Fibroblast of skin of right biceps (primary cell): Measurements from ENCODE around the gene GATB.
A peak's percentile ranks its signal among the peaks of the same experiment; 100 is the strongest.

Source experiments
- DNase-seq: peaks from one replicate; pipeline ENCODE4 v3.0.0-alpha.2; 2013

The GATB gene, protein sequence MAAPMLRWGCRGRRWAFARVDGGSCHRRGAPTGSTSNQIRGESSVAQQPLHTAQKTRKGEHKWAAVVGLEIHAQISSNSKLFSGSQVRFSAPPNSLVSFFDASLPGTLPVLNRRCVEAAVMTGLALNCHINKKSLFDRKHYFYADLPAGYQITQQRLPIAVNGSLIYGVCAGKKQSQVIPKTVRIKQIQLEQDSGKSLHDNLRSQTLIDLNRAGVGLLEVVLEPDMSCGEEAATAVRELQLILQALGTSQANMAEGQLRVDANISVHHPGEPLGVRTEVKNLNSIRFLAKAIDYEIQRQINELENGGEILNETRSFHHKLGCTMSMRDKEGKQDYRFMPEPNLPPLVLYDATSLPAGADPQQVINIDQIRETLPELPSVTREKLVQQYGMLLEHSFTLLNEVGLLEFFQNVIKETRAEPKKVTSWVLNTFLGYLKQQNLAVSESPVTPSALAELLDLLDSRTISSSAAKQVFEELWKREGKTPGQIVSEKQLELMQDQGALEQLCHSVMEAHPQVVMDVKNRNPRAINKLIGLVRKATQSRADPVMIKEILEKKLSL

DNA sequence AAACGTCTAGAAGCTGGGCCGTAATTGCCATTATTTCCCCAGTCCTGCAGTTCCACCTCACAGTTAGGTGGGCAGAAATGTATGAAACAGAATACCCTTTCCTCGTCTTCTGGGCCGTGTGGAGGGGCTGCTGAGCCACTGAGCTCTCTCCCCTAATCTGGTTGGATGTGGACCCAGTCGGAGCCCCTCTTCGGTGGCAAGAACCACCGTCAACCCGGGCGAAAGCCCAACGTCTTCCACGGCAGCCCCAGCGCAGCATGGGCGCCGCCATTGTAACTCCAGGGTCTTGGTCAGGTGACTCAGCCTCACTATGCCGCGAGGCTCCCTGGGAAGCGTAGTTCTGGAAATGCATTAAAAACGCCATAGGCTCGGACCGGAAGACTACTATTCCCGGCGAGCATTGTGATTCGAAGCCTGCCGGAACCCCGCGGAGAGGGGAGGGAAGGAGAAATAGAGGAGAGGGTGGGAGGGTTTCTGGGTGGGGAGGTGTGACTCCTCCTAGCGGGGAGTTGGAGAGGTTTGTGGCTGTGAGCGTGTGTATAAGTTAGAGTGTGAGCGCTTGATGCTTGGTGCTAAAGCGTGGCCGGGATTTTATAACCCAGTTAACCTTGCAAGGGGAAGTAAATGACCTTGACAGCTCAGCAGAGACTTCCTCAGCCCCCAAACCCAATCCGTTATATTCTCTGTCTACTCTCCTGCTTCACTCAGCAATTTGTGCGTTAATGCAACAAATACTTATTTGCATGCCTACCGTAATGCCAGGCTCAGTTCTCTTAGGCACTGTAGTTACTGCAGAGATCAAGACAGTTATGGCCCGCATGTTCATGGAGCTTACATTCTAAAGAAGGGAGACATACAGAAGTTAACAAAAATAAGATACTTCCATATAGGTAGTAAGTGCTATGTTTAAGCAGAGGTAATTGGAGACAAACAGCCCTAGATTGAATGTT lies at the start of gene GATB:
TSS of gene GATB (minus strand) at position 296 of the 950 bp plus-strand sequence. CDS start at position 271, 25 bp downstream.
- DNase-seq = peak; percentile 97

- DNase-seq = no peak
Measured at GRCh38 chr4:151810476-151810875, 49.7 kb upstream of the GATB start.

- DNase-seq = no peak
Measured at GRCh38 chr4:151809716-151810115, 48.9 kb upstream of the GATB start.

- DNase-seq = no peak
Measured at GRCh38 chr4:151808542-151808941, 47.7 kb upstream of the GATB start.

GRCh38 chr4:151808120-151808529 lies 47.3 kb upstream of the GATB start:
- no peak for DNase-seq

DNA sequence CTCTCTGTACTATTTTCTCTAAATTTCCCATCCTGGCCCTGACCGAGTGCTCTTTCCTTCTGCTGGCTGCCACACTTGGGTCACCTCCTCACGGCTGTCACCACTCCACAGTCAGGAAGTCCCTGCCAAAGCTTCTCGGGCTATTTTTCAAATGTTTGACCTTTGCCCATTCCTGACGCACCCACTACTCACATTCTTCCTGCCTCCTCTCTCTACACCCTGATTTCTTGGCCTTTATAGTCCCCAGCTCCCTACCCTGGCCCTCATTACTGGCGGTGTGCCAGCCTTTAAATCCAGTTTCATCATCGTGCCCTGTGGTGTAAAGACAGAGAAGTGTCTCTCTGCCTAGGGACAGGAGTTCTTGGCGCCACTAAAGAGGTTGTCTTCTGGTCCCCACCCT lies 46.4 kb upstream of the GATB start:
- DNase-seq = peak; percentile 17

DNA sequence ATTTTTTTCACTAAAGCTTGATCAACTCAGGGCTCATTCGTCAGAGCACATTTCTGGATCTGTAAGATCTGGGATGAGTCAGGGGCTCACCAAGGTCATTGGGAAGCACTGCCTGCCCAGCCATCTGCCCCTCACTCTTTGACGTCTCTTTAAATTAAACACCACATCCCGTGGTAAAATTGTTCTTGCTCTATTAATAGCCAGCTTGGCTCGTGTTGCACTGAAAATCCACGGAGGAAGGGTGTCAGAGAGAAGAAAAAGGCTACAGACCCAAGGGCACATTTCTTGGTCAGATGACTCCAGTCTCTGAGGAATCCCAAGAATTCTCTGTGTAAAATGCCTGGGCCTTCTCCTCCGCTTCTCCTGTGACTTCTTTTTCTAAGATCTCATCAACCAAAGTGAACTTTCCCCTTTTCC lies 45.7 kb upstream of the GATB start:
- peak; percentile 77 for DNase-seq

DNA sequence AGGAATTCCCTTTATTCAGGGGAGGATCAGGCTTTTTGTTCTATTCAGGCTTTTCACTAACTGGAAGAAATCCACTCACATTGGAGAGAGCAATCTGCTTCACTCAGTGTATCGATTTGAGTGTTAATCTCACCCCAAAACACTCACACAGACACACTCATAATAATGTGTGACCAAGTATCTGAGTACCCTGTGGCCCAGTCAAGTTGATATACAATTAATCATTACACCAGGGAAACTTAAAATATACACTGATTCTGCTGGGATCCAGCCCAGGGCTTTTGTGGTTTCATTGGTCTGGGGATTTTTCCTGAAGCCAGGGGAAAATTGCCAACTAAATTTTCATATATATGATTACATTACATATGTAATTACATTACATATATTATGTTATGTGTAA lies 44.0 kb upstream of the GATB start:
- DNase-seq = peak; percentile 25

- no peak for DNase-seq
Measured at GRCh38 chr4:151804086-151804630, 43.4 kb upstream of the GATB start.

DNA sequence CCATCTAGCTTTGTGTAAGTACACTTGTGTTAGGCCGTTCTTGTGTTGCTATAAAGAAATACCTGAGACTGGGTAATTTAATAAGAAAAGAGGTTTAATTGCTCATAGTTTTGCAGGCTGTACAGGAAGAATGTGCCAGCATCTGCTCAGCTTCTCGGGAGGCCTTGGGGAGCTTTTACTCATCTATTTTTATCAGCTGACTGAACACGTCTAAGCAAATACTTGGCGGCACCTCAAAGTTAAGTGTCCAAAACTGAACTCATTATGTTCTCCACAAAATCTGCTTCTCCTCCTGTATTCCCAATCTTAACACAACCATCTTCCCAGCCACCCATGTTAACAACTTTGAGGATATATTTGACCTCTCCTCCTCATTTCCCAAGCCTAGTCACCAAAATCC lies 42.4 kb upstream of the GATB start:
- no peak for DNase-seq

- peak; percentile 40 for DNase-seq
Measured at GRCh38 chr4:151801547-151802516, 41.0 kb upstream of the GATB start.

DNA sequence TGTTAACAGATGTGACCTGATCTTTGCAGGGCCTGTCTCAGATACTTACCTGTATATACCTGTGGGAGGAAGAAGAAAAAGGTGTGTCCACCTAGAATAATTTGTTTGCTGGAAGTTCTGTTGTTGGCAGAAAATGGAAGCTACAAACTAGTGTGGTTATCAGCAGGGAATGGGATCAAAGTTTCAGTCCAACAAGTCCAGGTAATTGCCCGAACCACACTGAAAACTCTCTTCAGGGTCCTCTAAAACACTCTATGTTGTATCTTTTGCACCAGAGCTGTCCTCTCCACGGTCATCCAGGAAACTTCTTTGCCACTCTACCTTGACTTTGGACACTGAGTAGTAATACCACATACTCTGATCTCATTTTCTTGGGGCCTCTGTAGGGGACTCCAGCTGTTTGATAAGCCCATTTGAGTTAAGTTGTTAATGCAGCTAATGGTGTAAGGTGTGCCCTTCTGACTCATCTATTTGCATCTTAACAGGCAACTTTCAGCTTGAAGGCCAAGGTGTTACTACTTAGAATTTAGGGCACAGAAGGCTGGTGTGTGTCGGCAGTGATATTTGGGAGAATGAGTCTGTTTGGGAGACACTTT lies 38.7 kb upstream of the GATB start:
- no peak for DNase-seq

DNA sequence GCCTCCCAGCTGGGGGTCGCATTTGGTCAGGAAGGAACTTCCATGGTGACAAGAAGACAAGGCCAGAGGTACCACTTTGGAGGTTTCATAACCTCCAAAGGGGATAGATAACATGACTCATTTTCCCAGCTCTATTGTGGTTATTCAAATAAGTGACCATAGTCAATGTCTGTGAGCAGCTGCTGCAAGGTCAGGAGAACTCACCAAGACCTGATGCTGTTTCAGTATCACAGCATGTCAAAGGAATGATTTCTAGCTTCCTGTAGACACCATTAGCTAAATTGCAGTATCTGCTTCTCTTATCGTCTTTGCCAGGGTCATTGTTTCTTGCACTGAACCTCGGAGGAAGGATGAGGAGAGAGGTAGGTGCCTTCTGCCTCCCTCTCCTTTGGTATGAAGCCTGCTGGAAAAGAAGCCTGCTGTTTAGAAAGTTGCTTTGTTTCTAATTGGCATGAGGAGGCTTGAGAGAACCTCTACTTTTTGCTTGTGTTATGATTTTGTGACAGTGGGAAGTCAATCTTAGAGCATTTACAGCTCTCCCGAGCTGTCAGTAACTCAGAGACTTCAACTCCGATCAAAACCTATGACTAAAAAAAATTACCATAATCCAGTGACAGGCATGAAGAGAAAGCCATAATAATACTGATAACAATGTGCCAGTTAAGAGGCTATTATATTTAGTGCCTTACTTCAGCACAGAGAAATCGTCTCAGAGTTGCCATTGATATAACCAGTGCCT lies 38.0 kb upstream of the GATB start:
- DNase-seq = no peak

DNA sequence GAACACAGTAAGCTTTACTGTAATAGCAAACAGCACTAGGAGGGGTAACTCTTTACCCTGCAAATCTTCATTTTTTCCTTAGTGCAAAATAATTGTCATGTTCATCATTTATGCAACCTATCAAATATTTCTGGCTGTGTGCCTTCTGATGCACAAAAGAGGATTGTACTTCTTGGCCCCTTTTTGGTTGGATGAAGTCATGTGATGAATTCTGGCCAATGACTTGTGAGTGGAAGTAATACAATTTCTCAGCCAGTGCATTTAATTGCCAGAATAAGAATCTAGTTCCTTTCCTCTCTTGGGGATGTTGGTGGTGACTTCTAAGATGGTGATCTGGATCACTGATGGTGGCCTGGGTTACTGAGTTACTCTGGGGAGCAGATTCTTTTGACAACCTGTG lies 37.0 kb upstream of the GATB start:
- DNase-seq = no peak

DNA sequence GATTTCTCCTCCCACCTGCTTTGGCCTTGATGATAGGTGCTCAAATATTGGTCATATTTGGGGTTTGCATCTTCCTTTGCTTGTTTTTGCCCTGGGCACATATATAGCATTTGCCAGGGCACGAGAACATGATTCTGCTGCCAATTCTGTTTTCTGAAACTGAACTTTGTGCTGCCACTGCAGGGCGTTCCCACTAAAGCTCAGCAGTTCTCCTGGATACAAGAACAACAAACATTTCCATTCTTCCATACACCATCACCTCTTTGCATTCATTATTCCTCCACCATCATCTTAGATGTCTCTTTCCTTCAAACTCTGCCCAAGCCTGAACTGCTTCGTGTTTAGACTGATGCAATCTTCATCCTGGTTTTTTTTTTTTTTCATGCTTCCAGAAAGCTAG lies 36.3 kb upstream of the GATB start:
- no peak for DNase-seq

DNA sequence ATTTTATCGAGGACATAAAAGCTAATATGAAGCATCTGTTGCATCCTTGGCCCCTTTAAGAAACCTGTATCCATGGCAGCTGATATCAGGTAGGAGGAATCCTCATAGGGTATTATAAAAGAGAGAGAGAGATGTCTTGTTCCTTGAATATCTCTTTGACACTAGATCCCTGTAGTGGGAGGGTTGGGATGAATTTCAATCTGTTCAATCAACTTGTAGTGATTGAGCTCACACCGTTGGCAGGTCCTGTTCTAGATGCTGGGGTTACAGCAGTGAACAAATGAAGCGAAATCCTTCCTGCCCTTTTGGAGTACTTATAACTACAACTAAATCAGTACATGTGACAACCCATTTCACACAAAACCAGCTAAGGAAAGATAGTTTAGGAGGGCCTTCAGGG lies 35.3 kb upstream of the GATB start:
- DNase-seq = no peak

DNA sequence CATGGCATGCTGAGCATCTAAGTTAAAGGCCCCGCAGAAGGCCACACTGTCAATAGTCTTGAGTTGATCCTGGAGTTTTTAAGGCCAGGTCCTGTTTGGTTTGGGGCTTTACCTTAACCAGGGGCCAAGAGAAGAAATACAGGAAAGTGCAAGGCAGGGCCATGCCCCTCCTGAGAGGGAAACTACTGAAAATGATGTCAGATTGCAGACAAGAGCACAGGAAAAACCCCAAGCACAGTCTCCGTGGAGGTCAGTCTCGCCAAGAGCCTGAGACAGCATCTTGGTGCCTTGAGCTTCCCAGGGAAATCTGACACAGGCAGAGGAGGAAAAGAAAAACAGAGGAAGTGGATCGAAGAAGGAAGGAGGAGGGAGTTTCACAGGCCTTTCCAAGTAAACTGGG lies 32.2 kb upstream of the GATB start:
- DNase-seq = no peak

GRCh38 chr4:151792530-151792929 lies 31.7 kb upstream of the GATB start:
- DNase-seq = no peak

- no peak for DNase-seq
Measured at GRCh38 chr4:151788021-151788420, 27.2 kb upstream of the GATB start.

DNA sequence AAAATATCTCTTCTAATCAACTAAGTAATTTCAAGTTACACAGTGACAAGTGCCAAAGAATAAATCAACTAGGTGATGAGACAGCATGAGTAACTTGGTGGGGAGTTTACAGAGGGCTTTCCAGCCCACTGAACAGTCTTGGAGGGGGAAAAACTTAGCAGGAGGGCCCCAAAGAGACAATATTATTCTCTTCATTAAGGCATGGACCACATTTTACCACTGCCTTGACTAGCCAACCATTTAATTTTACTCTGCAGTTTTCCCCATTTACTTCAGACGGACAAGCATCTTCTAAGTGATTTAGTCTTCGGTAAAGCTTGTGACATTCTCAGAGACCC lies 25.3 kb upstream of the GATB start:
- DNase-seq = no peak
